HEK293T (cell line): ENCODE data around the gene CD151.

Source experiments
- CTCF ChIA-PET: fragments of 350-600 bp; formaldehyde crosslinking; extraction: SDS; loops from one replicate; lab custom pipeline; 2021; ENCODE audit warnings: antibody characterized with exemption, inconsistent platforms; lab: Yijun Ruan, JAX
- POLR2A ChIA-PET: fragments of 350-600 bp; formaldehyde crosslinking; extraction: SDS; loops from one replicate; lab custom pipeline; 2020; ENCODE audit warnings: antibody characterized with exemption, inconsistent platforms; lab: Yijun Ruan, JAX
- DNase-seq: peaks from one replicate; pipeline ENCODE4 v3.0.0; 2012; ENCODE audit warnings: mixed read lengths; ENCODE audit errors: extremely low spot score
- ARNT ChIP-seq: fragments of 450-650 bp; IDR thresholded peaks from 2 replicates; pipeline ENCODE4 v1.6.1; 2017; ENCODE audit warnings: mild to moderate bottlenecking
- BHLHE40 ChIP-seq: fragments of 450-650 bp; IDR thresholded peaks from 2 replicates; pipeline ENCODE4 v1.6.1; 2016; ENCODE audit warnings: mild to moderate bottlenecking, moderate library complexity, borderline replicate concordance
- CTBP1 ChIP-seq: fragments of 450-650 bp; IDR thresholded peaks from 2 replicates; pipeline ENCODE4 v1.6.1; 2016; ENCODE audit warnings: borderline replicate concordance
- ELF4 ChIP-seq: fragments of 450-650 bp; IDR thresholded peaks from 2 replicates; pipeline ENCODE4 v1.6.1; 2017; ENCODE audit warnings: antibody characterized with exemption
- FOXA1 ChIP-seq: fragments of 450-650 bp; IDR thresholded peaks from 2 replicates; pipeline ENCODE4 v1.6.1; 2016; ENCODE audit warnings: mild to moderate bottlenecking
- FOXK2 ChIP-seq: fragments of 450-650 bp; IDR thresholded peaks from 2 replicates; pipeline ENCODE4 v1.6.1; 2016; ENCODE audit warnings: mild to moderate bottlenecking
- FOXM1 ChIP-seq: fragments of 450-650 bp; IDR thresholded peaks from 2 replicates; pipeline ENCODE4 v1.6.1; 2017; ENCODE audit warnings: mild to moderate bottlenecking, borderline replicate concordance
- HDGF ChIP-seq: fragments of 450-650 bp; IDR thresholded peaks from 2 replicates; pipeline ENCODE4 v1.6.1; 2017; ENCODE audit warnings: antibody characterized with exemption, borderline replicate concordance
- L3MBTL2 ChIP-seq: fragments of 450-650 bp; conservative IDR thresholded peaks from 2 replicates; pipeline ENCODE4 v1.6.1; 2016; ENCODE audit warnings: mild to moderate bottlenecking
- LEF1 ChIP-seq: fragments of 450-650 bp; IDR thresholded peaks from 2 replicates; pipeline ENCODE4 v1.6.1; 2017; ENCODE audit warnings: mild to moderate bottlenecking, borderline replicate concordance
- NFRKB ChIP-seq: fragments of 450-650 bp; IDR thresholded peaks from 2 replicates; pipeline ENCODE4 v1.6.1; 2016; ENCODE audit warnings: mild to moderate bottlenecking, moderate library complexity
- PKNOX1 ChIP-seq: fragments of 450-650 bp; IDR thresholded peaks from 2 replicates; pipeline ENCODE4 v1.6.1; 2016
- SP1 ChIP-seq: fragments of 450-650 bp; IDR thresholded peaks from 2 replicates; pipeline ENCODE4 v1.6.1; 2017
- SUZ12 ChIP-seq: fragments of 450-650 bp; IDR thresholded peaks from 2 replicates; pipeline ENCODE4 v1.6.1; 2016; ENCODE audit warnings: mild to moderate bottlenecking
- TARDBP ChIP-seq: fragments of 450-650 bp; IDR thresholded peaks from 2 replicates; pipeline ENCODE4 v1.6.1; 2016
- ZNF384 ChIP-seq: fragments of 450-650 bp; IDR thresholded peaks from 2 replicates; pipeline ENCODE4 v1.6.1; 2016

Gene CD151

GRCh38 chr11:812390-812789 lies 20.4 kb upstream of the CD151 start:
- TF ChIP-seq BHLHE40, result no peak
- TF ChIP-seq SP1, result no peak
- no peak for TF ChIP-seq LEF1
- TF ChIP-seq ELF4, result no peak
- no peak for TF ChIP-seq ZNF384
- no peak for TF ChIP-seq TARDBP
- no peak for TF ChIP-seq L3MBTL2
- no peak for TF ChIP-seq FOXM1
- TF ChIP-seq HDGF, result no peak
- TF ChIP-seq FOXA1, result no peak
- no peak for TF ChIP-seq SUZ12
- TF ChIP-seq NFRKB, result no peak
- TF ChIP-seq FOXK2, result no peak
- ChIA-PET CTCF (no interaction called here), POLR2A (interaction anchor here (1.0 to 1.6 kb wide), 2 partner anchors 19 to 21 kb away, joined by 3 to 6 read pairs; no protein-coding TSS in a partner anchor)
- DNase-seq, result no peak

DNA sequence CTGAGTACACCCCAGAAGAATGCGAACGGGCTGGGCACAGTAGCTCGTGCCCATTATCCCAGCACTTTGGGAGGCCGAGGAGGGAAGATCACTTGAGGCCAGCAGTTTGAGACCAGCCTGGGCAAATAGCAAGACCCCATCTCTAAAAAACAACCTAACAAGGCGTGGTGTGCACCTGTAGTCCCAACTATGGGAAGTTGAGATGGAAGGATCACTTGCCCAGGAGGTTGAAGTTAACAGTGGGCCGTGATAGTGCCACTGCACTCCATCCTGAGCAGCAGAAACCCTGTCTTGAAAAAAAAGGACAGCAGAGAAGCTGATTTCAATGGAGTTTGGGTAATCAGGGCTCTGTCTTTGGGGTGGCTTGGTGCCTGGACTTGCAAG lies 19.7 kb upstream of the CD151 start:
- TF ChIP-seq TARDBP (no peak), FOXA1 (no peak), PKNOX1 (no peak), SUZ12 (no peak), BHLHE40 (no peak), L3MBTL2 (no peak), ARNT (no peak), ELF4 (no peak), NFRKB (no peak), HDGF (no peak), FOXK2 (no peak), ZNF384 (no peak), FOXM1 (no peak), CTBP1 (no peak)

GRCh38 chr11:813456-814096 lies 19.2 kb upstream of the CD151 start:
- ChIA-PET POLR2A (interaction anchor here (1.0 kb wide), 1 partner anchor 30 kb away, joined by 3 read pairs; the partner anchor contains the start of gene TSPAN4), CTCF (no interaction called here)
- no peak for DNase-seq
- TF ChIP-seq FOXK2 (no peak), ZNF384 (no peak), PKNOX1 (no peak), FOXA1 (no peak), ELF4 (no peak), SUZ12 (no peak), TARDBP (no peak), BHLHE40 (no peak), L3MBTL2 (no peak), SP1 (no peak), ARNT (no peak), FOXM1 (no peak), NFRKB (no peak), CTBP1 (no peak)

More for the DNA sequence above, 19.7 kb upstream of the CD151 start:
- ChIA-PET POLR2A (interaction anchor here (1.0 kb wide), 2 partner anchors 18 to 30 kb away, joined by 3 read pairs; partner anchors contain the start of gene TSPAN4), CTCF (no interaction called here)
- DNase-seq, result no peak

DNA sequence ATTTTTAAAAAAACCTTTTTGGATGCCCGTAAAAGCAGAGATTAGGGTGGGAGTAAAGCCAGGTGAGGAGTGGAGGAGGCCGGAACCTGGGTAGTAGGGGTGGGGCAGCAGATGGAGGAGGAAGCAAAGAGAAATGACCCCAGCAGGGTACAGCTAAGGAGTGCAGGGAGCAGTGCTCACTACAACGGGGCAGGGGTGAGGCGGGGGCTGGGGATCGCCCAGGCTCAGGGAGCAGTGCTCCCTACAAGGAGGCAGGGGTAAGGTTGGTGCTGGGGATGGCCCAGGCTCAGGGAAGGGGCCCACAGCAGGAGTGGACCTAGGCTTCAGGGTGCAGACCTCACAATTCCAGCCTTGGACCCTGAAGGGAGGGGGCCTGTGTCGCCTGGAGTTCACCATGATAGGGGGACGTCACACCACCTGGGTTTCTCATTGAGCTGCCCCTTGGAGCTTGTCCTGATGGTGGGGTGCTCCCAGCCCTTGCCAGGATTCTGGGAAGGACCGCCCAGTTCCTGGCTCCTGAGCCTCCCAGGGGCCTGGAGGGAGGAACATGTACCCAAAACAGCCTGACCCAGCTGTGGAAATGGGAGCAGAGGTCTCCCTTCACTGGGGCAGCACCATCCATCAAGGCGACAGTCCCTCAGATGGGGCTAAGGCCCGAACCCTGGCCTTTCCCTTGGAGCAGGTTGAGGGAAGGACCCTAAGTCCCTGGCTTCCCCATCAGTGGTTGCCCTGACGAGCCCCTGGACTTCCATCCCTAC lies 16.9 kb upstream of the CD151 start:
- DNase-seq, result no peak
- CTCF ChIA-PET, result no interaction called here
- TF ChIP-seq LEF1 (no peak), ZNF384 (no peak), PKNOX1 (no peak), NFRKB (no peak), FOXM1 (no peak), CTBP1 (no peak), ARNT (no peak), FOXK2 (no peak), FOXA1 (no peak), TARDBP (no peak), L3MBTL2 (no peak), BHLHE40 (no peak), SUZ12 (no peak), HDGF (no peak)
- POLR2A ChIA-PET, result interaction anchor here (1.4 to 5.3 kb wide), 2 partner anchors 7 to 27 kb away, joined by 5 to 39 read pairs; partner anchors contain the start of genes POLR2L, RPLP2 and TSPAN4

GRCh38 chr11:816433-816779 lies 16.3 kb upstream of the CD151 start:
- ChIA-PET POLR2A (interaction anchor here (1.4 to 5.3 kb wide), 2 partner anchors 7 to 27 kb away, joined by 5 to 39 read pairs; partner anchors contain the start of genes POLR2L, RPLP2 and TSPAN4), CTCF (no interaction called here)
- DNase-seq, result no peak

More at GRCh38 chr11:816433-816779, 16.3 kb upstream of the CD151 start:
- TF ChIP-seq SP1, result no peak
- no peak for TF ChIP-seq LEF1
- TF ChIP-seq SUZ12, result no peak
- TF ChIP-seq L3MBTL2, result no peak
- no peak for TF ChIP-seq BHLHE40
- no peak for TF ChIP-seq ZNF384
- no peak for TF ChIP-seq ARNT
- TF ChIP-seq FOXM1, result no peak
- TF ChIP-seq NFRKB, result no peak
- no peak for TF ChIP-seq TARDBP
- no peak for TF ChIP-seq FOXA1
- no peak for TF ChIP-seq ELF4
